Trophoblast cell (in vitro differentiated cells and primary cell): ENCODE results near the gene POU6F2.

Source experiments
- DNase-seq, 2 donors: peaks; one replicate each; pipeline ENCODE4 v3.0.0-alpha.2; 2016
- H2AFZ ChIP-seq: 2 replicates; pipeline ENCODE4 v1.6.1; 2013; ENCODE audit warnings: low read length, moderate library complexity, mild to moderate bottlenecking; ENCODE audit not compliant: insufficient read depth, poor library complexity
- H2AK5ac ChIP-seq: 2 replicates; pipeline ENCODE4 v1.6.1; 2013; ENCODE audit warnings: mild to moderate bottlenecking, low read length
- H2BK120ac ChIP-seq: 2 replicates; pipeline ENCODE4 v1.6.1; 2013; ENCODE audit warnings: low read length, mild to moderate bottlenecking, moderate library complexity; ENCODE audit not compliant: insufficient read depth, poor library complexity
- H2BK12ac ChIP-seq: 2 replicates; pipeline ENCODE4 v1.6.1; 2013; ENCODE audit warnings: mild to moderate bottlenecking, low read length, moderate library complexity
- H2BK5ac ChIP-seq: 2 replicates; pipeline ENCODE4 v1.6.1; 2013; ENCODE audit warnings: low read length, low read depth, moderate library complexity, mild to moderate bottlenecking; ENCODE audit not compliant: poor library complexity
- H3K14ac ChIP-seq: 2 replicates; pipeline ENCODE4 v1.6.1; 2013; ENCODE audit warnings: mild to moderate bottlenecking, low read length
- H3K18ac ChIP-seq: 2 replicates; pipeline ENCODE4 v1.6.1; 2013; ENCODE audit warnings: mild to moderate bottlenecking, low read length
- H3K23ac ChIP-seq: 2 replicates; pipeline ENCODE4 v1.6.1; 2013; ENCODE audit warnings: low read length
- H3K27ac ChIP-seq: 2 replicates; pipeline ENCODE4 v1.5.1; 2013; ENCODE audit warnings: low read depth, mild to moderate bottlenecking, inconsistent platforms, low read length, moderate library complexity
- H3K27me3 ChIP-seq: 2 replicates; pipeline ENCODE4 v1.6.1; 2013; ENCODE audit warnings: inconsistent platforms, mild to moderate bottlenecking, low read length, moderate library complexity; ENCODE audit not compliant: insufficient read depth
- H3K36me3 ChIP-seq, 2 experiments: 1 replicate in 1 of 2; 2 replicates in 1 of 2; pipeline ENCODE4 v1.6.1; 2013; ENCODE audit warnings: low read length in 2 of 2, mild to moderate bottlenecking in 2 of 2, moderate library complexity in 1 of 2; ENCODE audit not compliant: insufficient read depth in 2 of 2, control insufficient read depth in 1 of 2
- H3K4ac ChIP-seq: 2 replicates; pipeline ENCODE4 v1.6.1; 2013; ENCODE audit warnings: low read depth, mild to moderate bottlenecking, low read length, moderate library complexity
- H3K4me1 ChIP-seq, 2 experiments: 1 replicate in 1 of 2; 2 replicates in 1 of 2; pipeline ENCODE4 v1.6.1; 2013; ENCODE audit warnings: low read length in 2 of 2, mild to moderate bottlenecking in 2 of 2, moderate library complexity in 1 of 2; ENCODE audit not compliant: insufficient read depth in 2 of 2, control insufficient read depth in 1 of 2
- H3K4me2 ChIP-seq: 2 replicates; pipeline ENCODE4 v1.6.1; 2013; ENCODE audit warnings: inconsistent platforms, mild to moderate bottlenecking, low read length, moderate library complexity
- H3K4me3 ChIP-seq: 2 replicates; pipeline ENCODE4 v1.5.1; 2013; ENCODE audit warnings: mild to moderate bottlenecking, low read depth, low read length, inconsistent platforms
- H3K79me1 ChIP-seq: one replicate; pipeline ENCODE4 v1.6.1; 2013; ENCODE audit warnings: low read length
- H3K79me2 ChIP-seq: 2 replicates; pipeline ENCODE4 v1.6.1; 2013; ENCODE audit warnings: low read length, mild to moderate bottlenecking; ENCODE audit not compliant: control insufficient read depth, insufficient read depth, poor library complexity
- H3K9ac ChIP-seq: 2 replicates; pipeline ENCODE4 v1.6.1; 2013; ENCODE audit warnings: mild to moderate bottlenecking, low read length
- H3K9me3 ChIP-seq: 2 replicates; pipeline ENCODE4 v1.6.1; 2013; ENCODE audit warnings: low read depth, mild to moderate bottlenecking, control low read depth, inconsistent platforms, low read length; ENCODE audit not compliant: insufficient read depth
- H4K12ac ChIP-seq: 2 replicates; pipeline ENCODE4 v1.6.1; 2013; ENCODE audit warnings: low read depth, mild to moderate bottlenecking, low read length, moderate library complexity
- H4K8ac ChIP-seq: 2 replicates; pipeline ENCODE4 v1.6.1; 2013; ENCODE audit warnings: low read depth, mild to moderate bottlenecking, low read length, moderate library complexity
- H4K91ac ChIP-seq: one replicate; pipeline ENCODE4 v1.6.1; 2013; ENCODE audit warnings: low read depth, mild to moderate bottlenecking, low read length, moderate library complexity
- WGBS: extraction: QIAGEN DNeasy Blood & Tissue Kit; methylation state at CpG from one replicate; pipeline ENCODE4 v1.1.7; 2013; ENCODE audit warnings: missing lambda C conversion rate; ENCODE audit not compliant: insufficient read length, insufficient coverage; ENCODE audit errors: extremely low coverage; 5-methylcytosine and 5-hydroxymethylcytosine counted together

POU6F2 gene

DNA sequence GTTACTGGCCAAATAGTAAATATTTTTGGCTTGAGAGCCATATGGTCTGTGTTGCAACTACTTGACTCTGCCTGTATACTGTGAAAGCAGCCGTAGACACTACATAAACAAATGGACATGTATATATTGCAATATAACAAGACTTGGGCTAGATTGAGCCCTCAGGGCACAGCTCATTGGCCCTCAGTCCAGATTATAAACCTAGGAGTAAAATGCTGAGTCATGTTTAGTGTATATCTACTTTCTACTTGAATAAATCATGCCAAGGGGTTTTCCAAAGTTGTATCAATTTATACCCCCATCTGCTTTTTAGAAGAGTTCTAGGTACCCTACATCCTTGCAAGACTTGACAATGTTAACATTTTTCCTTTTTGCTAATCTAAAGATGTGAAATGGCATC is 27.4 kb upstream of the POU6F2 start:
- Histone ChIP-seq H2BK120ac (no peak overlapping the region), H3K14ac (no peak overlapping the region), H3K27ac (no peak overlapping the region), H3K4me2 (no peak overlapping the region), H3K4me3 (no peak overlapping the region), H4K8ac (no peak overlapping the region), H3K4me1 (no peaks in the 10 kb centered on the region), H3K27me3 (no peaks in the 10 kb centered on the region), H2AK5ac (no peak overlapping the region), H4K91ac (no peak overlapping the region), H3K36me3 (no peaks in the 10 kb centered on the region), H3K9me3 (no peaks in the 10 kb centered on the region), H3K79me2 (no peaks in the 10 kb centered on the region), H3K4ac (no peak overlapping the region), H3K23ac (no peak overlapping the region), H3K9ac (no peak overlapping the region), H2AFZ (no peak overlapping the region), H3K79me1 (no peaks in the 10 kb centered on the region), H2BK12ac (no peak overlapping the region), H3K18ac (no peak overlapping the region), H4K12ac (no peak overlapping the region), H2BK5ac (no peak overlapping the region)
- DNase-seq: no peak
- WGBS: no CpG with 5 or more reads among the region's 1 CpG

DNA sequence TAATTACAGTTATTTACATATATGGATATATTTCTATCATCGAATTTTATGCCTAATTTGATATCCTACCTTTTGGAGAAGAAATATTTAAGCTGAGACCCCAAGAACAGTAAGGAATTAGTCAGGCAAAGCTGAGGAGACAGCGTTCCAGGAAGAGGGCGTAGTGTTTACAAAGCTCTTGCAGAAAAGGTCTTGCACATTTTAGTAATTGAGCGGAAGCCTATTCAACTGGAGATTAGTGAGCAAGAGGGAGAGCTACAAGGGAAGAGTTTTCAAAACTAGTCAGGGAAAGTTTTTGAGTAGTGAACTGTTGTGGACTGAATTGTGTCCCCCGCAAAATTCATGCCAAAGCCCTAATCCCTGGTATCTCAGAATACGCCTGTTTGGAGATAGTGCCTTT is 26.5 kb upstream of the POU6F2 start:
- no peak for DNase-seq
- Histone ChIP-seq H3K79me1 (no peaks in the 10 kb centered on the region), H3K27me3 (no peaks in the 10 kb centered on the region), H2AFZ (no peak overlapping the region), H4K8ac (no peak overlapping the region), H4K91ac (no peak overlapping the region), H2AK5ac (no peak overlapping the region), H3K18ac (no peak overlapping the region), H2BK5ac (no peak overlapping the region), H3K4me2 (no peak overlapping the region), H3K27ac (no peak overlapping the region), H3K36me3 (no peaks in the 10 kb centered on the region), H3K79me2 (no peaks in the 10 kb centered on the region), H3K9me3 (no peaks in the 10 kb centered on the region), H3K14ac (no peak overlapping the region), H3K4me3 (no peak overlapping the region), H2BK120ac (no peak overlapping the region), H3K4me1 (no peaks in the 10 kb centered on the region), H4K12ac (no peak overlapping the region), H3K9ac (no peak overlapping the region), H3K4ac (no peak overlapping the region), H3K23ac (no peak overlapping the region), H2BK12ac (no peak overlapping the region)
- no CpG with 5 or more reads among the region's 6 CpGs for WGBS

- no peak overlapping the region for H3K9ac ChIP-seq
- no peaks in the 10 kb centered on the region for H3K27me3 ChIP-seq
- no peak overlapping the region for H3K27ac ChIP-seq
- H2AFZ ChIP-seq: no peak overlapping the region
- no peak for DNase-seq
- no peak overlapping the region for H3K23ac ChIP-seq
- H4K12ac ChIP-seq: no peak overlapping the region
- H3K4me3 ChIP-seq: no peak overlapping the region
- no peak overlapping the region for H3K18ac ChIP-seq
- H3K4ac ChIP-seq: no peak overlapping the region
- no peak overlapping the region for H2BK5ac ChIP-seq
- no peaks in the 10 kb centered on the region for H3K79me1 ChIP-seq
- H4K91ac ChIP-seq: no peak overlapping the region
- no peaks in the 10 kb centered on the region for H3K9me3 ChIP-seq
- H3K14ac ChIP-seq: no peak overlapping the region
- H3K4me1 ChIP-seq: no peaks in the 10 kb centered on the region
- no peak overlapping the region for H2BK120ac ChIP-seq
- no peak overlapping the region for H4K8ac ChIP-seq
- H2AK5ac ChIP-seq: no peak overlapping the region
- H3K79me2 ChIP-seq: no peaks in the 10 kb centered on the region
- no CpG with 5 or more reads among the region's 1 CpG for WGBS
- no peaks in the 10 kb centered on the region for H3K36me3 ChIP-seq
- no peak overlapping the region for H3K4me2 ChIP-seq
- H2BK12ac ChIP-seq: no peak overlapping the region
Measured at GRCh38 chr7:38953227-38953626, 24.5 kb upstream of the POU6F2 start.

DNA sequence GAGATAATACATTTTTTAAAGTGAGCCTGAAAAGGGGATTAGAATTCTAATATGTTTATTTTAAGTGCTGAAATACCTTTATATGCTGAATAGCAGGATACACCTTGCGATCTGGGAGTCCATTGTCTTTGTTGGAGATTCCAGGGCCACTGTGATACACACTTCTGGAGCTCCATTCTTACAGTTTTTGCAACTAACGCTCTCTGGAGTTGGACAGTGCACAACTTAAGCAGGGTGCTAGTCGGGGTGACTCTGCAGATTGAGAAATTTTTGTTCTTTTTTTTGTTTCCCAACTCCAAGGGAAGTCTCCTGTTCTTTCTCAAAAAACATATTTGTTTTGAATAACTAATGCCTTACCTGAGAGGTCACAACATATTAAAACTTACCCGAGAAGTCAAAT is 23.7 kb upstream of the POU6F2 start:
- Histone ChIP-seq H3K27ac (no peak overlapping the region), H3K4me1 (no peaks in the 10 kb centered on the region), H4K8ac (no peak overlapping the region), H3K79me1 (no peaks in the 10 kb centered on the region), H2AFZ (no peak overlapping the region), H3K18ac (no peak overlapping the region), H3K4ac (no peak overlapping the region), H2AK5ac (no peak overlapping the region), H3K79me2 (no peaks in the 10 kb centered on the region), H3K4me3 (no peak overlapping the region), H3K4me2 (no peak overlapping the region), H3K14ac (no peak overlapping the region), H2BK120ac (no peak overlapping the region), H2BK12ac (no peak overlapping the region), H3K23ac (no peak overlapping the region), H4K12ac (no peak overlapping the region), H3K9me3 (no peaks in the 10 kb centered on the region), H3K36me3 (no peaks in the 10 kb centered on the region), H2BK5ac (no peak overlapping the region), H3K9ac (no peak overlapping the region), H3K27me3 (no peaks in the 10 kb centered on the region), H4K91ac (no peak overlapping the region)
- DNase-seq: no peak
- no CpG with 5 or more reads among the region's 4 CpGs for WGBS
